Uterus (tissue), 4 donors: Measurements from ENCODE around the gene CLTA. TPM values are rescaled to one million over a fixed set of nuclear protein-coding genes. Genes with fewer than 3 reads are reported as not detected.

Source experiments
- DNase-seq, 2 donors: peaks; one replicate each; pipeline ENCODE4 v3.0.0-alpha.2; 2019 to 2020
- H3K27ac ChIP-seq, 2 donors: fragments of 200-600 bp; sonication (generic); 1 replicate in 1 of 2; 2 replicates in 1 of 2; pipeline ENCODE4 v1.5.1; 2016 to 2018
- H3K27me3 ChIP-seq, 2 donors: fragments of 200-600 bp; sonication (generic); one replicate each; pipeline ENCODE4 v1.5.1; 2018 to 2019; ENCODE audit warnings: control low read depth in 1 of 2
- H3K36me3 ChIP-seq, 2 donors: fragments of 200-600 bp; sonication (generic); one replicate each; pipeline ENCODE4 v1.5.1; 2019; ENCODE audit warnings: control low read depth in 1 of 2
- H3K4me1 ChIP-seq, 2 donors: fragments of 200-600 bp; sonication (generic); one replicate each; pipeline ENCODE4 v1.5.1; 2018 to 2019; ENCODE audit warnings: control low read depth in 1 of 2
- H3K4me3 ChIP-seq, 2 donors: fragments of 200-600 bp; sonication (generic); 1 replicate in 1 of 2; 2 replicates in 1 of 2; pipeline ENCODE4 v1.5.1; 2018 to 2019; ENCODE audit warnings: mild to moderate bottlenecking in 1 of 2
- H3K9me3 ChIP-seq, 2 donors: fragments of 200-600 bp; sonication (generic); one replicate each; pipeline ENCODE4 v1.5.1; 2019; ENCODE audit warnings: control low read depth in 1 of 2
- POLR2A ChIP-seq, 2 donors: fragments of 450-650 bp; IDR thresholded peaks; one replicate each; pipeline ENCODE4 v1.6.1; 2016; ENCODE audit warnings: antibody characterized with exemption in 2 of 2, mild to moderate bottlenecking in 1 of 2, moderate library complexity in 1 of 2
- intact Hi-C: fragments of 100-400 bp; cut with DNase I; formaldehyde crosslinking; loops from one replicate; pipeline ENCODE4 v1.15.1; 2023; ENCODE audit warnings: low total_unique reads
- total RNA-seq, 4 donors: library from RNA; depleted of rRNA in 3 of 4; stranded (reverse); fragments of >200 nt in 3 of 4; gene quantifications; one replicate each; pipeline versions ENCODE4 v1.1.0 to v1.2.4, GENCODE V29; 2014 to 2023
- TF ChIP-seq, protein P1 (sequence below), 4 experiments: fragments of 200-600 bp in 2 of 4; fragments of 450-650 bp in 2 of 4; sonication (generic) in 2 of 4; IDR thresholded peaks; one replicate each; pipeline ENCODE4 v1.5.1; 2016 to 2019; ENCODE audit warnings: antibody characterized with exemption in 4 of 4, mild to moderate bottlenecking in 2 of 4, moderate library complexity in 1 of 4
- donor health status: DM: yes; HTN: yes; CAD: no.

CLTA gene
- total RNA-seq, 4 donors from 2014 or later, result 111 to 191 (median 141) TPM

DNA sequence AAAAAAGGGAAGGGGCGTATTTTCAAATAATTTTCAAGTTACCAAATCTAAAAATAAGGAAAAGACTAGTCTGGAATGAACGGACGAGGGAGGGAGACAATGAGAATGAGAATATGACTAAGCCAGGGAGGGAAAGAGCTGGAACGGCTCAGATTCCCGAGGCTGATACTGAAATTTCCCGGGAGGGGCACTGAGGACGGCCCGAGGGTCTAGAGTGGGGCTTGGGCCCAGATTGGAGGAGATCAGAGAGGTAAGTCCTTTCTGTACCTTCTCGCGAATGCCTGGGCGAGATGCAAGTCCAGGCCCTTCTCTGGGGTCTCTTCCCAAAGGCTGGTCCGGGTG lies 24.9 kb upstream of the CLTA start:
- peaks cover 0 to 15% of the 10 kb centered on the region in 2 donors for H3K4me1 ChIP-seq
- no peaks in the 10 kb centered on the region for H3K27me3 ChIP-seq
- no peak for DNase-seq
- no peak for TF ChIP-seq POLR2A (IDR thresholded peaks at IDR 0.05)
- TF ChIP-seq, protein P1, sequence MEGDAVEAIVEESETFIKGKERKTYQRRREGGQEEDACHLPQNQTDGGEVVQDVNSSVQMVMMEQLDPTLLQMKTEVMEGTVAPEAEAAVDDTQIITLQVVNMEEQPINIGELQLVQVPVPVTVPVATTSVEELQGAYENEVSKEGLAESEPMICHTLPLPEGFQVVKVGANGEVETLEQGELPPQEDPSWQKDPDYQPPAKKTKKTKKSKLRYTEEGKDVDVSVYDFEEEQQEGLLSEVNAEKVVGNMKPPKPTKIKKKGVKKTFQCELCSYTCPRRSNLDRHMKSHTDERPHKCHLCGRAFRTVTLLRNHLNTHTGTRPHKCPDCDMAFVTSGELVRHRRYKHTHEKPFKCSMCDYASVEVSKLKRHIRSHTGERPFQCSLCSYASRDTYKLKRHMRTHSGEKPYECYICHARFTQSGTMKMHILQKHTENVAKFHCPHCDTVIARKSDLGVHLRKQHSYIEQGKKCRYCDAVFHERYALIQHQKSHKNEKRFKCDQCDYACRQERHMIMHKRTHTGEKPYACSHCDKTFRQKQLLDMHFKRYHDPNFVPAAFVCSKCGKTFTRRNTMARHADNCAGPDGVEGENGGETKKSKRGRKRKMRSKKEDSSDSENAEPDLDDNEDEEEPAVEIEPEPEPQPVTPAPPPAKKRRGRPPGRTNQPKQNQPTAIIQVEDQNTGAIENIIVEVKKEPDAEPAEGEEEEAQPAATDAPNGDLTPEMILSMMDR (IDR thresholded peaks at IDR 0.05), result no peak
- intact Hi-C loops, result loop anchor here (10.0 kb wide), 1 partner anchor 61 kb away; no protein-coding TSS in a partner anchor
- peak overlapping the region; percentile 86 to 96 for H3K27ac ChIP-seq
- H3K36me3 ChIP-seq, result no peaks in the 10 kb centered on the region
- peak overlapping the region; percentile 44 to 49 for H3K4me3 ChIP-seq
- no peaks in the 10 kb centered on the region for H3K9me3 ChIP-seq

DNA sequence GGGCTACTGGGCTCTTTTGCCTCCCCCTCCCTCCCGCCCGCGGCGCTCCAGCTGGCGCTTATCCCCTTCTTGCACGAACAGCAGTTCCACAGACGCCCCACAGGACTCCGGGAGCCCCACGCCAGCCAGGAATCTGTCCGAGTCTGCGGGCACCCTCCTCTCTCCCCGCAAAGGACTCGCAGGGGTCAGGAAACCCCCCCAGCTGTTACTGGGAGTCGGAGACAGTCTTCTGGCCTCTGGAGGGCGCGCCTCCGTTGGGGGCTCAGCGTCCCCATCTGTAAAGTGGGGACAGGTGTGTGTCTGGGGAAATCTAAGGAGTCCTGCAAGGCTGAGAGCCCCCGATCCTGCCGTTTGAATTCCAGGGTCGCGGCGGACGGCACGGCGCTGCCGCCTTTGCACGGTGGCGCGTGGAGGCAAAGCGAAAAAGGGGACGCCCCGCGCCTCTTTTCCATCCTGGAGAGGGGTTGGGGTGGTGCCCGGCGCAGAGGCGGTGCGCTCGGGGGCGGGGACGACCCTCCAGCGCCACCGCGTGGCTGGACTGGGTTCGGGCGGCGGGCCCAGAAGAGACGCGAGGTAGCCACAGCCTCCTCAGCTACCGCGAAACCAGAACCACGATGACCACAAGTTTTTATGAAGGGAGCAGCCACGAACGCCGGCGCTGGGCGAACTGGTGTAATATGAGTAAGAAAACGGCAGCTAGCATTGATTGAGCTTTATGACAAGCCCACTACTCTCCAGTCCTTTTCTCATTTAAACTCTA lies 24.4 kb upstream of the CLTA start:
- peaks cover 0 to 15% of the 10 kb centered on the region in 2 donors for H3K4me1 ChIP-seq
- intact Hi-C loops, result loop anchor here (10.0 kb wide), 1 partner anchor 62 kb away; no protein-coding TSS in a partner anchor
- H3K27ac ChIP-seq, result peak overlapping the region; percentile 86 to 96

DNA sequence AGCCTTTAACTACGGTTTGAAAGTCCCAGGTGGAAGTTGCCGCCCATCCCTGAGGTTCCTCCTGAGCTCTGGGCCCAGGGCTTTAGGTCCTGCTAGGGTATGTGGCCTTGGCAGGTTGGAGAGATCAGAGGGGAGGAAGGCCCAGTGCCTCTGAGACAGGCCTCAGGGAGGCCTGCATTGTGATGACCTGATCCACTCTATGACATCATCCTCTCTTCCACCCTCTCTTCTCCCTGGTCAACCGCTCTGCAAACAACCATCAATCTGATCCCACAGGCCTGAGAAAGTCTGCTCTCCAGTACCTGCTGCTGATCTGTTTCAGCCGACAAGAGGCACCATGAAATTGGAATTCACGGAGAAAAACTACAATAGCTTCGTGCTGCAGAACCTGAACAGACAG lies 21.6 kb upstream of the CLTA start, which contains the start of gene CCIN:
CCIN (plus strand) TSS at position 223 of the 400 bp plus-strand sequence; CDS start at position 338, 115 bp downstream.
- DNase-seq, result no peak
- no peak for TF ChIP-seq POLR2A (IDR thresholded peaks at IDR 0.05)
- TF ChIP-seq, protein P1 (IDR thresholded peaks at IDR 0.05), result no peak

More for the DNA sequence above, 24.4 kb upstream of the CLTA start:
- peak; percentile 17 to 34 for TF ChIP-seq POLR2A (IDR thresholded peaks at IDR 0.05)
- TF ChIP-seq, protein P1 (IDR thresholded peaks at IDR 0.05), result peak; percentile 84 to 96 (median 94)
- no peaks in the 10 kb centered on the region for H3K27me3 ChIP-seq
- H3K9me3 ChIP-seq, result no peaks in the 10 kb centered on the region
- peak overlapping the region; percentile 44 to 49 for H3K4me3 ChIP-seq
- peak; percentile 84 to 93 for DNase-seq
- H3K36me3 ChIP-seq, result no peaks in the 10 kb centered on the region

DNA sequence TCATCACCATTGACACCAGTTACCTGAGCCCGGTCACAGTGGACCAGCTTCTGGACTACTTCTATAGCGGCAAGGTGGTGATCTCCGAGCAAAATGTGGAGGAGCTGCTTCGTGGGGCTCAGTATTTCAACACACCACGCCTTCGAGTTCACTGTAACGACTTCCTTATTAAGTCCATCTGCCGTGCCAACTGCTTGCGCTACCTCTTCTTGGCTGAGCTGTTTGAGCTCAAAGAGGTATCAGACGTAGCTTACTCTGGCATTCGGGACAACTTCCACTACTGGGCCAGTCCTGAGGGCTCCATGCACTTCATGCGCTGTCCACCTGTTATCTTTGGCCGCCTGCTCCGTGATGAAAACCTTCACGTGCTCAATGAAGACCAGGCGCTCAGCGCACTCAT lies 21.0 kb upstream of the CLTA start:
- H3K4me1 ChIP-seq, result peaks cover 0 to 6% of the 10 kb centered on the region in 2 donors
- no peak for TF ChIP-seq POLR2A (IDR thresholded peaks at IDR 0.05)
- TF ChIP-seq, protein P1 (IDR thresholded peaks at IDR 0.05), result no peak
- intact Hi-C loops, result loop anchor here (10.0 kb wide), 1 partner anchor 65 kb away; no protein-coding TSS in a partner anchor
- no peaks in the 10 kb centered on the region for H3K27me3 ChIP-seq
- no peak overlapping the region for H3K27ac ChIP-seq
- DNase-seq, result no peak
- no peaks in the 10 kb centered on the region for H3K9me3 ChIP-seq
- H3K4me3 ChIP-seq, result no peak overlapping the region
- no peaks in the 10 kb centered on the region for H3K36me3 ChIP-seq

More for the DNA sequence above, 21.6 kb upstream of the CLTA start, which contains the start of gene CCIN:
- H3K27me3 ChIP-seq, result no peaks in the 10 kb centered on the region
- H3K4me3 ChIP-seq, result no peak within 1 kb of the TSS
- peaks cover 0 to 6% of the 10 kb centered on the region in 2 donors for H3K4me1 ChIP-seq
- intact Hi-C loops, result loop anchor here (10.0 kb wide), 1 partner anchor 64 kb away; no protein-coding TSS in a partner anchor
- H3K9me3 ChIP-seq, result no peaks in the 10 kb centered on the region
- no peak within 1 kb of the TSS for H3K27ac ChIP-seq
- no peaks in the 10 kb centered on the region for H3K36me3 ChIP-seq

DNA sequence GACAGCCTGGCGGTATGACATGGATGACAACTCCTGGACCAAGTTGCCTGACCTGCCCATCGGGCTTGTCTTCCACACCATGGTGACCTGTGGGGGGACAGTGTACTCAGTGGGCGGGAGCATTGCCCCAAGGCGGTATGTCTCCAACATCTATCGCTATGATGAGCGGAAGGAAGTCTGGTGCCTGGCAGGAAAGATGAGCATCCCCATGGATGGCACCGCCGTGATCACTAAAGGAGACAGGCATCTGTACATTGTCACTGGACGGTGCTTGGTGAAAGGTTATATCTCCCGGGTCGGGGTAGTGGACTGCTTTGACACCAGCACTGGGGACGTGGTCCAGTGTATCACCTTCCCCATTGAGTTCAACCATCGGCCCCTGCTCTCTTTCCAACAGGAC lies 20.2 kb upstream of the CLTA start:
- Histone ChIP-seq H3K4me3 (no peak overlapping the region), H3K27me3 (no peaks in the 10 kb centered on the region), H3K4me1 (no peaks in the 10 kb centered on the region), H3K9me3 (no peaks in the 10 kb centered on the region), H3K36me3 (no peaks in the 10 kb centered on the region), H3K27ac (no peak overlapping the region)
- DNase-seq, result no peak
- no peak for TF ChIP-seq POLR2A (IDR thresholded peaks at IDR 0.05)
- TF ChIP-seq, protein P1 (IDR thresholded peaks at IDR 0.05), result no peak
- intact Hi-C loops, result no loop called here
